Right lobe of liver (tissue), 4 donors: Measurements from ENCODE around the gene SEPTIN8.
"Not testable (repeated sequence)": the region's sequence is repeated elsewhere in the genome, so short reads cannot be mapped to it uniquely, and the experiment has no call there.

Experiments
- CTCF ChIP-seq, 4 donors: fragments of 200-600 bp in 3 of 4; fragments of 450-650 bp in 1 of 4; IDR thresholded peaks; one replicate each; pipeline versions ENCODE4 v1.5.1 to v1.8.0; 2016 to 2022; ENCODE audit warnings: antibody characterized with exemption in 4 of 4, mild to moderate bottlenecking in 2 of 4
- POLR2A ChIP-seq: fragments of 450-650 bp; IDR thresholded peaks from one replicate; pipeline ENCODE4 v1.6.1; 2017; ENCODE audit warnings: antibody characterized with exemption, mild to moderate bottlenecking
- donor health status: DM: no; HTN: no; CAD: no.
- donor health status: DM: no; HTN: no; CAD: no.
- donor health status: DM: no; HTN: yes; CAD: no.

- TF ChIP-seq POLR2A; CTCF (IDR thresholded peaks at IDR 0.05): not testable (repeated sequence)
Measured at GRCh38 chr5:132802685-132803066, 25.6 kb upstream of the SEPTIN8 start.
